Epithelial cell of proximal tubule (primary cell): ENCODE measurements around the gene NCKAP5. TPM values are rescaled to one million over a fixed set of nuclear protein-coding genes. Genes with fewer than 3 reads are reported as not detected.

ENCODE experiments used
- DNase-seq: peaks from one replicate; pipeline ENCODE4 v3.0.0-alpha.2; 2011; ENCODE audit warnings: low read depth
- H3K4me3 ChIP-seq: 2 replicates; pipeline ENCODE4 v1.5.1; 2011; ENCODE audit warnings: low read depth, mild to moderate bottlenecking, low read length
- CTCF ChIP-seq: conservative IDR thresholded peaks from 2 replicates; pipeline ENCODE4 v1.5.1; 2012; ENCODE audit warnings: low read depth, mild to moderate bottlenecking, low read length
- total RNA-seq: library from RNA; depleted of rRNA; stranded (reverse); fragments of >200 nt; gene quantifications from 2 replicates; pipeline ENCODE4 v1.2.3, GENCODE V29; 2015

NCKAP5 gene
- total RNA-seq, 1 donor from 2014 or later = 0.69 TPM

- DNase-seq = no peak
- TF ChIP-seq CTCF = no peak
- no peak overlapping the region for H3K4me3 ChIP-seq
Measured at GRCh38 chr2:132991471-132992045, 576.7 kb downstream of the NCKAP5 start.

- no peak for TF ChIP-seq CTCF
- H3K4me3 ChIP-seq = no peak overlapping the region
- no peak for DNase-seq
Measured at GRCh38 chr2:132984731-132985130, 583.5 kb downstream of the NCKAP5 start.

- H3K4me3 ChIP-seq = no peak overlapping the region
- no peak for TF ChIP-seq CTCF
- DNase-seq = no peak
Measured at GRCh38 chr2:132980304-132980703, 588.0 kb downstream of the NCKAP5 start.

GRCh38 chr2:132979339-132980093 lies 588.7 kb downstream of the NCKAP5 start:
- H3K4me3 ChIP-seq = no peak overlapping the region
- no peak for TF ChIP-seq CTCF
- DNase-seq = no peak

GRCh38 chr2:132978840-132979239 lies 589.4 kb downstream of the NCKAP5 start:
- no peak for DNase-seq
- H3K4me3 ChIP-seq = no peak overlapping the region
- no peak for TF ChIP-seq CTCF

GRCh38 chr2:132977812-132978529 lies 590.3 kb downstream of the NCKAP5 start:
- no peak overlapping the region for H3K4me3 ChIP-seq
- TF ChIP-seq CTCF = no peak
- DNase-seq = no peak
